Testis (tissue), 3 donors: ENCODE data around the gene TXN. TPM values are rescaled to one million over a fixed set of nuclear protein-coding genes. Genes with fewer than 3 reads are reported as not detected.

Source experiments
- DNase-seq: peaks from one replicate; pipeline ENCODE4 v3.0.0-alpha.2; 2019
- H3K27ac ChIP-seq, 2 donors: fragments of 200-600 bp; sonication (generic); one replicate each; pipeline ENCODE4 v1.5.1; 2019
- H3K27me3 ChIP-seq: fragments of 200-600 bp; sonication (generic); one replicate; pipeline ENCODE4 v1.5.1; 2019
- H3K36me3 ChIP-seq: fragments of 200-600 bp; sonication (generic); one replicate; pipeline ENCODE4 v1.5.1; 2017; ENCODE audit warnings: low read depth; ENCODE audit errors: missing control alignments
- H3K4me1 ChIP-seq: fragments of 200-600 bp; sonication (generic); one replicate; pipeline ENCODE4 v1.5.1; 2019
- H3K4me3 ChIP-seq, 2 donors: fragments of 200-600 bp; sonication (generic); one replicate each; pipeline ENCODE4 v1.5.1; 2017 to 2019
- H3K9me3 ChIP-seq: fragments of 200-600 bp; sonication (generic); one replicate; pipeline ENCODE4 v1.5.1; 2017
- POLR2A ChIP-seq: fragments of 450-650 bp; IDR thresholded peaks from one replicate; pipeline ENCODE4 v1.6.1; 2017; ENCODE audit warnings: antibody characterized with exemption, mild to moderate bottlenecking, moderate library complexity
- WGBS, 2 donors: methylation state at CpG; one replicate each; pipeline ENCODE4 v1.1.5; 2018; 5-methylcytosine and 5-hydroxymethylcytosine counted together
- intact Hi-C: fragments of 100-400 bp; cut with DNase I; formaldehyde crosslinking; loops from one replicate; pipeline ENCODE4 v1.15.1; 2023; ENCODE audit warnings: low total_unique reads
- polyA plus RNA-seq: library from polyadenylated mRNA; stranded (reverse); fragments of 350-450 nt; fragmentation: Illumina TruSeq; extraction: RNeasy Lipid Tissue Mini Kit (QIAGEN cat#74804); gene quantifications from one replicate; pipeline ENCODE4 v1.2.3, GENCODE V29; 2014; ENCODE audit warnings: low read depth, low replicate concordance; ENCODE audit not compliant: insufficient read depth
- total RNA-seq, 2 donors: library from RNA; depleted of rRNA; stranded (reverse); fragments of >200 nt; gene quantifications; one replicate each; pipeline ENCODE4 v1.2.3, GENCODE V29; 2016
- TF ChIP-seq, protein P1 (sequence below), 3 experiments: fragments of 450-650 bp in 2 of 3; fragments of 200-600 bp in 1 of 3; sonication (generic) in 1 of 3; IDR thresholded peaks; one replicate each; pipeline ENCODE4 v1.5.1; 2016 to 2019; ENCODE audit warnings: antibody characterized with exemption in 3 of 3, mild to moderate bottlenecking in 2 of 3, moderate library complexity in 1 of 3

TXN gene
- total and polyA plus RNA-seq, 3 donors from 2014 or later: 30.2 to 57.0 (median 31.7) TPM

- H3K36me3 ChIP-seq: no peaks in the 10 kb centered on the region
- H3K4me1 ChIP-seq: no peaks in the 10 kb centered on the region
- TF ChIP-seq, protein P1, sequence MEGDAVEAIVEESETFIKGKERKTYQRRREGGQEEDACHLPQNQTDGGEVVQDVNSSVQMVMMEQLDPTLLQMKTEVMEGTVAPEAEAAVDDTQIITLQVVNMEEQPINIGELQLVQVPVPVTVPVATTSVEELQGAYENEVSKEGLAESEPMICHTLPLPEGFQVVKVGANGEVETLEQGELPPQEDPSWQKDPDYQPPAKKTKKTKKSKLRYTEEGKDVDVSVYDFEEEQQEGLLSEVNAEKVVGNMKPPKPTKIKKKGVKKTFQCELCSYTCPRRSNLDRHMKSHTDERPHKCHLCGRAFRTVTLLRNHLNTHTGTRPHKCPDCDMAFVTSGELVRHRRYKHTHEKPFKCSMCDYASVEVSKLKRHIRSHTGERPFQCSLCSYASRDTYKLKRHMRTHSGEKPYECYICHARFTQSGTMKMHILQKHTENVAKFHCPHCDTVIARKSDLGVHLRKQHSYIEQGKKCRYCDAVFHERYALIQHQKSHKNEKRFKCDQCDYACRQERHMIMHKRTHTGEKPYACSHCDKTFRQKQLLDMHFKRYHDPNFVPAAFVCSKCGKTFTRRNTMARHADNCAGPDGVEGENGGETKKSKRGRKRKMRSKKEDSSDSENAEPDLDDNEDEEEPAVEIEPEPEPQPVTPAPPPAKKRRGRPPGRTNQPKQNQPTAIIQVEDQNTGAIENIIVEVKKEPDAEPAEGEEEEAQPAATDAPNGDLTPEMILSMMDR (IDR thresholded peaks at IDR 0.05): no peak
- TF ChIP-seq POLR2A: no peak
- H3K27me3 ChIP-seq: no peaks in the 10 kb centered on the region
- DNase-seq: no peak
- H3K4me3 ChIP-seq: no peak overlapping the region
- H3K27ac ChIP-seq: no peak overlapping the region
- H3K9me3 ChIP-seq: no peaks in the 10 kb centered on the region
- WGBS, 2 donors: 62 to 73% methylated on average over 1 of the region's 1 CpG
- intact Hi-C loops: no loop called here
Measured at GRCh38 chr9:110283751-110284150, 27.4 kb upstream of the TXN start.

DNA sequence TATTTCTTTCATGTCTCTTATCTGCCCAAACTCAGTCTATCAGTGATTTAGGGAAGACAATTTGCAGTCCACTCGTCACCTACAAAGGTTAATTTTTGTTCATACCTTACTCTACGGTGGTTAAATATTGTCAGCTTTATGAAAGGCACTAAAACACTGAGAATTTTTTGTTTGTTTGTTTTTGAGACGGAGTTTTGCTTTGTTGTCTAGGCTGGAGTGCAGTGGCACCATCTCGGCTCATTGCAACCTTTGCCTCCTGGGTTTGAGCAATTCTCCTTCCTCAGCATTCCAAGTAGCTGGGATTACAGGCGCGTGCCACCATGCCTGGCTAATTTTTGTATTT lies 26.4 kb upstream of the TXN start:
- no peaks in the 10 kb centered on the region for H3K36me3 ChIP-seq
- H3K9me3 ChIP-seq: no peaks in the 10 kb centered on the region
- H3K27ac ChIP-seq: no peak overlapping the region
- H3K27me3 ChIP-seq: no peaks in the 10 kb centered on the region
- DNase-seq: no peak
- intact Hi-C loops: no loop called here
- WGBS, 2 donors: 92% methylated on average over 6 of the region's 6 CpGs
- no peak for TF ChIP-seq POLR2A
- TF ChIP-seq, protein P1 (IDR thresholded peaks at IDR 0.05): no peak
- no peak overlapping the region for H3K4me3 ChIP-seq
- no peaks in the 10 kb centered on the region for H3K4me1 ChIP-seq

DNA sequence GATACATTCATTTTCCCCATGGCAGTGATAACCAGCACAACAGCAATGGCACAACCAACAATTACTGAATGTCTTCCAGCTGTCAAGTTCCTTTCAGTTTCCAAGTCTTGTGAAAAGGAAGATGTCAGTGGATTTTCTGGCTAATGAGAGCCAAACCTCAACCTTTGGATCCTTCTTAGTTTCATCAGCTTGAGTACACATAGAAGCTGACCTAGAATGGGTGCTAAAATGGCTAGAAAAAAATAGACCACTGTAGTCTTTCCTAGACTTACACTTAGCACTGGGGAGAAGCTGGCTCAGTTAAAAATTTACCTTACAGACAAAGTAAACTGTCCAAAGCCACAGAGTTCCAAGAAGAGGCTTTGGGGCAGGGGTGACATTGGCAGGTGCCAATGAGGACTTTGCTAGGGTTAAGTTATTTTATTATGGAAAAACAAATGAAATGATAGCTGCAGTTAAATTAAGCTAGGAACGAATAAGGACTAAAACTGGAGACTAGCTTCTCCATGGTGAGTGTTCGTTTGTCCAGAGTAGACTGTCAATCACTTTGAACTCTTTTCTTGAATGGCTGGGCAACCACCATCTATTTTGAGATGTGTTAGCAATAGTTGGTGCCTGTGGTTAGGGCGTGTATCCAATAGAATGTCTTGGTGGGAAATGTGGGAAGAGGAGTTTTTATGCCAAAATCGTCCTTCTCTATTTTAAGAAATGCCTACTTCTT lies 25.9 kb upstream of the TXN start:
- no peaks in the 10 kb centered on the region for H3K27me3 ChIP-seq
- 77% methylated on average over 4 of the region's 4 CpGs for WGBS, 2 donors
- H3K27ac ChIP-seq: no peak overlapping the region
- no peak for DNase-seq
- no peaks in the 10 kb centered on the region for H3K9me3 ChIP-seq
- intact Hi-C loops: no loop called here
- no peaks in the 10 kb centered on the region for H3K4me1 ChIP-seq
- no peaks in the 10 kb centered on the region for H3K36me3 ChIP-seq
- TF ChIP-seq, protein P1 (IDR thresholded peaks at IDR 0.05): no peak
- TF ChIP-seq POLR2A: no peak
- H3K4me3 ChIP-seq: no peak overlapping the region

DNA sequence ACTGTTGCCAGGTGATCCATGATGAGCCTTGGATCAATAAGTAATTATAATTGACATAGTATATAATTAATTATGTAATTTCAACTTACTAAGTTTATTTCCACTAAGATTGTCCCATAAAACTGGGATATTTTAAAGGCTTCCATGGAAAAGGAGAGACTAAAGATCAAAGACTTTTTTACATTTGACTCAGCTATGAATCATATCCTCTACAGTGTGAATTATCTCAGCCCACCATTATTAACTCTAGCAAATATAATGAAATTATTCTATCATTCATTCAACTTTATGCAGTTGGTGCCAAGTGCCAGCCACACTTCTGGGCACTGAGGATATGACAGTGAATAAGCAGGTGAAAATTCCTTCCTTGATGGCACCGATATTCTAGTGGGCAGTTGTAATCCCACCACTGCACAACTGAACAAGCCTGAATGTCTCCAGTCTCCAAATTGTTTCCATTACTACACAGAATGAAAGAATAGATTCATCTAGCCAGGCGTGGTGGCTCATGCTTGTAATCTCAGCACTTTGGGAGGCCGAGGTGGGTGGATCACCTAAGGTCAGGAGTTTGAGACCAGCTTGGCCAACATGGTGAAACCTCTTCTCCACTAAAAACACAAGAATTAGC lies 21.9 kb upstream of the TXN start:
- no peak overlapping the region for H3K27ac ChIP-seq
- H3K27me3 ChIP-seq: no peaks in the 10 kb centered on the region
- no peak overlapping the region for H3K4me3 ChIP-seq
- H3K4me1 ChIP-seq: no peaks in the 10 kb centered on the region
- WGBS, 2 donors: 75 to 85% methylated on average over 3 of the region's 3 CpGs
- DNase-seq: no peak
- TF ChIP-seq, protein P1 (IDR thresholded peaks at IDR 0.05): no peak
- TF ChIP-seq POLR2A: no peak
- H3K36me3 ChIP-seq: no peaks in the 10 kb centered on the region
- H3K9me3 ChIP-seq: no peaks in the 10 kb centered on the region
- intact Hi-C loops: no loop called here

DNA sequence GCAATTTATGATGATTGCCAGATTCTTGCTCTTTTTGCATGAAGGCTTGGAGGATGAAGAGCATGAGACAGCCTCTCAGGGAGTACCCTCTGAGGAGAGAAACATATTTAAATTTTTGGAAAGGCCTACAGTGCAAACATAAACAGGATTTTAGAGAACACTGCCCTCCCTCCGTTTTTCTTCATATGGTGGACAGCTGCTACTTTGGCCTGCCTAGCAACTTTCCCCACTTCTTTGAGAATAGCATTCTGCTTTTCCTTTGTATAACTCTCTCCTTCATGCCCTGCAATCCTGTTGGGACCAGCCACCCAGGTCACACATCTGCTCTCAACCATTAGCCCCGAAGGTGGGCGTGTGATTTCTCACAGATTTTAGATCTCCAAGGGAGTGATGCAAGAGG lies 20.5 kb upstream of the TXN start:
- DNase-seq: no peak
- Histone ChIP-seq H3K36me3 (no peaks in the 10 kb centered on the region), H3K4me1 (no peaks in the 10 kb centered on the region), H3K27me3 (no peaks in the 10 kb centered on the region), H3K4me3 (no peak overlapping the region), H3K27ac (no peak overlapping the region), H3K9me3 (no peaks in the 10 kb centered on the region)
- 62 to 70% methylated on average over 3 of the region's 3 CpGs for WGBS, 2 donors
- TF ChIP-seq POLR2A: no peak
- TF ChIP-seq, protein P1 (IDR thresholded peaks at IDR 0.05): no peak
- intact Hi-C loops: no loop called here
